Activated naive CD8-positive, alpha-beta T cell treated with anti-CD3 and anti-CD28 coated beads, Interleukin-2, amount 50 U/mL, for 16 hours (primary cell): ENCODE data around the gene HDDC3.
"Not testable (repeated sequence)": the region's sequence is repeated elsewhere in the genome, so short reads cannot be mapped to it uniquely, and the experiment has no call there.

Source experiments
- DNase-seq: peaks from one replicate; pipeline ENCODE4 v3.0.0-alpha.2; 2020; ENCODE audit warnings: low read depth, low spot score

The HDDC3 gene

DNA sequence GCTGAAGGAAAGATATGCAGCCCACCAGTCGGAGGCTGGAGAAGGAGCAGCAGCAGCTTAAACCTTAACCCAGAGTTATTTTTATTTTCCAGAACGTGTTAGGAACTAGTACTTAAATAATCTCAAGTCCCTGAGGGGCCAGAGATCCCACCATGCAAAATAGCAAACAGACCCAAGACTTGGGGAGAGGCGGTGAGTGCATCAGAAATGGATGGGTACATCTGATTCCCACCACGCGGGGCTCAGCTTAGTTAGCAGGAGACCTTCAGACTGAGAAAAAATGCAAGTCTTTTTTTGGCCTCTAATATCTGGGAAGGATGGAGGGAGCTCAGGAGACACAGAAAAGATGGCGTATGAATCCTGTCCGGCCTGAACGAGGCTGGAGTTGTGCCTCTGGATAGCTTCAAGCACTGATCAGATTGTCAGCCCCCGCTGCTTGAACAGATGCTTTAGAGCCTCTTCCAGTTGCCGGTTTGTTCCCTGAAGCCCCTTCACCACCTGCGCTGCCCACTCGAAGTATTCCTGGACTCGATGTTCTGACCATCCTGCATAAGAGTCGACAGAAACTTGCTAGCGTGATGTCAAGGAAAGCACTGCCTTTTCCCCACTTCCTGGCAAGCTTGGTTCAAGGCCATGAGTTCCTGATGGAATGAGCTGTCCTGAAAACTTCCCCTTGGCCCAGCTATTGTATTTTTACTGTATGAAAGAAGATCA, 1.3 kb downstream of the HDDC3 start:
- no peak for DNase-seq

DNA sequence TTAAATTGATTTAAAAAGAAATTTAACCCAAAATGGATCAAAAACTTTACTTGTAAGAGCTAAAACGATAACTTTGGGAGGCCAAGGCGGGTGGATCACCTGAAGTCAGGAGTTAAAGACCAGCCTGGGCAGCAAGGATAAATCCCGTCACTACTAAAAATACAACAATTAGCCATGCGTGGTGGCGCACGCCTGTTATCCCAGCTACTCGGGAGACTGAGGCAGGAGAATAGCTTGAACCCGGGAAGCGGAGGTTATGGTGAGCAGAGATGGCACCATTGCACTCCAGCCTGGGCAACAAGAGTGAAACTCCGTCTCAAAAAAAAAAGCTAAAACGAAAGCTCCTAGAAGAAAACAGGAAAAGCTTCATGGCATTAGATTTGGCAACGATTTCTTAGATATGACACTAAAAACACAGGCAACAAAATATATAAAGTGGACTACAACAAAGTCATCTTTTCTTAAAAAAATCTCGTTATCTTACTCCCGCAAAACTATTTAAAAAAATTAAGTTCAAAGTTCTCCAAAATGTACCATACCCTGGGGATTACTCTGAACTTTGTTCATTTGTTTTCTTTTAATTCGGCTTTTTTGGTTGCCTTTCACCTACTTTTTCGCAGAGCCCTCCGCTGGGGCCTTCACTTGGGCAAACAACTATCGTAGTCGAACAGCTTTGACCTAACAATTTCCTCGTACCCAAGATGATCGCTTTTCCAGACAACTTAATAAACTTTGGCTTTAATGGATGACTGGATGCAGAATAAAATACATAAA, 2.9 kb downstream of the HDDC3 start:
- DNase-seq, result no peak

DNA sequence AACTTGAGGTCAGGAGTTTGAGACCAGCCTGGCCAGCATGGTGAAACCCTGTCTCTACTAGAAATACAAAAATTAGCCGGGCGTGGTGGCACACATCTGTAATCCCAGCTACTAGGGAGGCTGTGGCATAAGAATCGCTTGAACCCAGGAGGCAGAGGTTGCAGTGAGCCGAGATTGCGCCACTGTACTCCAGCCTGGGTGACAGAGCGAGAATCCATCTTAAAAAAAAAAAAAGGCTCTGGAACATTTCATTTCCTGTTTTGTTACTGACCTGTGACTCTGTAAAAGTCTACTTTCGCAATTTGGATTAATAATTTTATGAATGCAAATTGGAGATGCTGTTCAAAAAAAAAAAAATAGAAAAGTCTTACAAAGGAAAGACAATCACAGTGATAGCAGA, 4.2 kb downstream of the HDDC3 start:
- not testable (repeated sequence) for DNase-seq

DNA sequence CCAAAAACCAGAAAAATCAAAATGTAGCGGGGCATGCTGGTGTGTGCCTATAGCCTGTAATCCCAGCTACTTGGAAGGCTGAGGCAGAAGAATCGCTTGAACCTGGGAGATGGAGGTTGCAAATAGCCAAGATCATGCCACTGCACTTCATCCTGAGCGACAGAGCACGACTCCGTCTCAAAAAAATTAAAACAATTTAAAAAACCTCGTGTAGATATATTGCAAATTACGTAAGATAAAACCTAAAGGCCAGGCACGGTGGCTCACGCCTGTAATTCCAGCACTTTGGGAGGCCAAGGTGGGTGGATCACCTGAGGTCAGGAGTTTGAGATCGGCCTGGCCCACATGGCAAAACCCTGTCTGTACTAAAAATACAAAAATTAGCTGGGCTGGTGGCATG, 5.6 kb downstream of the HDDC3 start:
- not testable (repeated sequence) for DNase-seq

DNA sequence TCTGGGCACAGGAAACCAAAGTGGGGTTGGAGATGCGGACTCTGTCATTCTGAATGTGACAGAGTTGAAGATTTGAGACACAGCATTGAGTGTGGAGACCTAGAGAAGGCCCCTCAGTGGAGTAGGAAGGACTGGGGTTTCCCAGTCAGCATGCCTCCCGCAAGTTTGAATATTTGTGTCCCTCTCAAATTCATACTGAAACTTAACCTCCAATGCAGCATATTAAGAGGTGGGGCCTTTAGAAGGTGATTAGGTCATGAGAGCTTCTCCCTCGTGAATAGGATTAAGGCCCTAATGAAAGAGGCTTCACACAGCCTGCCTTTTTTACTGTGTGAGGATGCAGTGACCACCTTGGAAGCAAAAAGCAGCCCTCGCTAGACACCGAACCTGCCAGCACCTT, 8.0 kb downstream of the HDDC3 start:
- no peak for DNase-seq

DNA sequence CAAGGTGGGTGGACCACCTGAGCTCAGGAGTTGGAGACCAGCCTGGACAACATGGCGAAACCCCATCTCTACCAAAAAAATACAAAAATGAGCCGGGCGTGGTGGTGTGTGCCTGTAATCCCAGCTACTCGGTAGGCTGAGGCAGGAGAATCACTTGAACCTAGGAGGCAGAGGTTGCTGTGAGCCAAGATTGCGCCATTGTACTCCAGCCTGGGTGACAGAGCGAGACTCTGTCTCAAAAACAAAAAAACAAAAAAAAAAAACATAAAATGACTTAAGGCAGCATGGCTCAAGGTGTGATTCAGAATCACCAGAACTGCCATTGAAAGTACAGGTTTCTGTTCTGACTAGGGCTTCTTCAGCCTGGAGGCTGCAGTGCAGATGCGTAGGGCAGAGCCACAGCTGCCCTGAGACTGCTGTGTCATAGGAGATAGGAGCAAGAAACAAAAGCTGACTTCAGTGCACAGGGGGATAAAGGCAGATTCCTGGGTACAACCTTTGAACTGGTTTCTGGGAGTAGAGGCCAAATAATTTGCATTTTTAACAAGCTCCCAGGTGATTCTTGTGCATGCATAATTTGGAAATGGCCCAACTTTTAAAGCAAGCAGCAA, 9.5 kb downstream of the HDDC3 start:
- DNase-seq, result not testable (repeated sequence)

DNA sequence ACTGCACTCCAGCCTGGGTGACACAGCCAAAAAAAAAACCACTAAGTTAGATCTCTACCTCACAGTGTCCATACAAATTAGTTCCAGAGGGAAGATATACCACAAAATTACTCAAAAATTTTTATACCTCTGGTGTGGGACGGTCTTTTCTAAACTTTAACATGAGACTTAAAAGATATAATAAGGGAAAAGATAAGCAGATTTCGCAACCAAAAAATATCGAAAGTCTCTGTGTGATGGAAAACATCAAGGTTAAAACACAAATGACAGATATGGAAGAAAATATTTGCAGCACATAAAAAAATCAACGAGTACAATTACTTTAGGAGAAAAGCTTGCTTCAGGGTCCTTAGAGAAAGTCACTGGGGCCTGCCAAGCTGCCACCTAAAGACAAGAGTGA, 10.5 kb downstream of the HDDC3 start:
- no peak for DNase-seq

DNA sequence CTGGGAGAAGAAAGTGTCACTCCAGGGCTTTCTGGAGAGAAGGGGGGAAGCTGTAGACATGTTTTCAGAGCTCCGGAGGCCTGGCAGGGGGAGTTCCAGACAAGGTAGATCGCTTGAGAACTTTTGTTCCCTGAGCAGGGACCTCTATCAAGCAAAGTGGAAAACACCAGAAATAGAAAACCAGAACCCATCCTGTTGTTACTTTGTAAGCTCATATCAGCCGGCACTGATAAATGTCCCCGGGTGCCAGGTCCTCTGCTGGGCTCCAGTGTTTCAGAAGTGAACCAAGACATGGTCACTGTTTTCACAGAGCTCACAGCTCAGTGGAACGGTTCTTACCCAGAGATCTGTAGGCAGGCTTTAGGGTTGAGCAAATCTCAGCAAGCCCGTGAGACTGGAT, 13.5 kb downstream of the HDDC3 start:
- DNase-seq, result no peak

DNA sequence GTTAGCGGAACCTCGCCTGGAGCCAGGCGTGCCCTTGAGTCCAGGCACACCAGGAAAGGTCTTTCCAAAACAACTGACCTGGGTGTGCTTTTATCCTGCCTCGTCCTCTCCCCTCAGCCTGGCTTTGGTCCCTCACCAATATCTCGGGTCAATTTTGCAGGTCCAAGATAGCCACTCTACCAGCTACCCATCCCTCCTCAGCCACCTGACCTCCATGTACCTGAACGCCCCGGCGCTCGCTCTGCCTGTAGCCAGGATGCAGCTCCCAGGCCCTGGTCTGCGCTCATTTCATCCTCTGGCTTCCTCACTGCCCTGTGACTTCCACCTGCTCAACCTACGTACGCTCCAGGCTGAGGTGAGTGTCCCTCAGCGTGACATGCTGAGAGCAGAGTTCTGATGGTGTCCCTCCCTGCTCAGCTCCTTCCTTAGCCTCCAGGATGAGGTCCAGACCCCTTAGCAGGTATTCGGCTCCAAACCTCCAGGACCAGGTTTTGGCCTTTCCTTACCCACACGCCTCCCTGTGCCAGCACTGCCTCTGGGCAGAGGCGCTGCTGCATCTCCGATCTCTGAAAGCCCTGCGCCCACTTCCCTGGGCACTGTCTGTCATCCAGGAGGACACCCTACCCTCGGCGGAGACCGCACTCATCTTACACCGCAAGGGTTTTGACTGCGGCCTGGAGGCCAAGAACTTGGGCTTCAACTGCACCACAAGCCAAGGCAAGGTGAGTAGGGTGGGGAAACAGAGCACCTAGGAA, 14.1 kb downstream of the HDDC3 start:
- DNase-seq, result no peak

DNA sequence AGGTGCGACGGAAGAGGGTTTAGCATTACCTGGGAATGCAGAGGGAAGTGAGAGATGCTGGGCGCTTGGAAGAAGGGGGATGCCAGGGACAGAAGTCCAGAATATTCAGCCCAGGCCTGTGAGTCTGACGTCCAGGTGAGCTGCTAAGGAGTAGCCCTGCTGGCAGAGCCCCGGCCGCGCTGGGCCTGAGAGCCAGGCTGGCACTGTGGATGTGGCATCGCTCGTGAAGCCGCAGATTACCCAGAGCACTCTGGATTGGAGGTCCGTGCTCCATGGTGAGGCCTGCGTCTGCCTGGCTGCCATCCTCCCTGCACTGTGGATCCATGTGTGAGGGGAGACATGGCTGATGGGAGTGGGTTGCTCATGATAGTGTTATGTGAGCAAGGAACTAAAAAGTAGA, 14.8 kb downstream of the HDDC3 start:
- no peak for DNase-seq

DNA sequence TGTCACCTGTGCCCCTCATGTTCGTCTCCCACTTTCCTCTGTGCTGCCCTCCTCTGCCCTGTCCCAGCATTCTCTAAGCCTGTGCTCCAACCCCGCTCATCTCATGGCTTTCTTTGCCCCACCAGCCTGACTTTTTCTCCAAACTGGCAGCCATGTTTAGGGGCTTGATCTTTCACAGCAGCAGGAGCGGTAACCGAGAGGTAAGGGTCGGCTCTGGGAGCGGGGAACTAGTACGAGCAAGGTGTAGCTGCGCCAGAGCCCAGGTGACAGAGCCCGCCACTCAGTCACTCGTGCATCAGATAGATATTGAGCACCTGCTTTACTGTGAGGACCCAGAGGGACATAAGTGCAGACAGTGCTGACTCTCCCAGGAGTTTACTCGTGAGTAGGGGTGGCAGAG, 15.9 kb downstream of the HDDC3 start:
- DNase-seq, result no peak

DNA sequence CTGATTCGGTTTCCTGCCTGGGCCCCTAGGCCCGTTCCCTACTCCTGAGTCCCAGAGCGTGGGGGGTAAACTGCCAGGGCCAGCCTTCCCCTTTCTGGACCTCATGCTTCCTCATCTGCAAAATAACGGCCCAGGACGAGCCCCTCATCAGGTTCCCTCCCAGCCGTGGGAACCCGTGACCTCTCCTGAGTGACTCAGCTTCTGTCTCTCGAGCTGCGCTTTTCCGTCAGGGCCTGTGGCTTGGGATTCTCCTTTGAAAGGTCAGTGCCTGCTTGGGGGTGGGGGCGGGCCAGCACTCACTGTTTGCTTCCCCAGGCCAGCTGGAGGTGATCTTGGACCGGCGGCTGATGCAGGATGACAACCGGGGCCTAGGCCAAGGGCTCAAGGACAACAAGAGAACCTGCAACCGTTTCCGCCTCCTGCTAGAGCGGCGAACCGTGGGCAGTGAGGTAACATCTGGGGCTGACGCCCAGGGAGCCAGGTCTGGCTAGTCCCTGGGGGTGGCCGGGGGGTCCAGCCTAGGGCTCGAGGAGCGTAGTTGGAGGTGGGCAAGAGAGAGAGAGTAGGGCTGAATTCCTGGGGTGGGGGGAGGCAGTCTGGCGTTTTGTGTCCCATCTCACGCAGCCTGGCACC, 16.4 kb downstream of the HDDC3 start:
- no peak for DNase-seq

DNA sequence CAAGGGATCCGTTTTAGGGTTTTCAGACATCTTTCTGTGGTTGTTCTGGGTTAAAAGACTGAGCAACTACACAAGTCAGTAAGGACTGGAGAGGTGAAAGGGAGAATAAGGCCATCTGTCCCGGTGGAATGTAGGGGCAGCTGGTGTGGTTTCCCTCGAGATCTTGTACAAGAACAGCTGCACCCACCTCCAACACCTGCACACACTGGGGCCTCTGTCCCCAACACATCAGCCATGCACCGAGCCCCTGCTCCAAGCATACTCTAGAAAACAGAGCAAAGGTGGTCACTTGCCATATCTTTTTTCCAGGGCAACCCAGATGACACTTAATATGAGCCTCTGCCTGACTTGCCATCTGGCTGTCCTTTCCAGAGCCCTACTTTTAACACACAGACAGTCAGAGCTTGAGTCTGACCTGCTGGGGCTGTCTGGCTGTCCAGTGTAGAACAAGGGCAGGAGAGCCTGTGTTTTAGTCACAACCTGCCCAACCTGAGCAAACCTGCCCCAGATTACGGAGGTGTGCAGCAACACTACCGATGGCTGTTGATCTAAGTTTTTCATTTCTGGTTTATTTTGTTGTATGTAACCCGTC, 17.0 kb downstream of the HDDC3 start:
- DNase-seq, result no peak

DNA sequence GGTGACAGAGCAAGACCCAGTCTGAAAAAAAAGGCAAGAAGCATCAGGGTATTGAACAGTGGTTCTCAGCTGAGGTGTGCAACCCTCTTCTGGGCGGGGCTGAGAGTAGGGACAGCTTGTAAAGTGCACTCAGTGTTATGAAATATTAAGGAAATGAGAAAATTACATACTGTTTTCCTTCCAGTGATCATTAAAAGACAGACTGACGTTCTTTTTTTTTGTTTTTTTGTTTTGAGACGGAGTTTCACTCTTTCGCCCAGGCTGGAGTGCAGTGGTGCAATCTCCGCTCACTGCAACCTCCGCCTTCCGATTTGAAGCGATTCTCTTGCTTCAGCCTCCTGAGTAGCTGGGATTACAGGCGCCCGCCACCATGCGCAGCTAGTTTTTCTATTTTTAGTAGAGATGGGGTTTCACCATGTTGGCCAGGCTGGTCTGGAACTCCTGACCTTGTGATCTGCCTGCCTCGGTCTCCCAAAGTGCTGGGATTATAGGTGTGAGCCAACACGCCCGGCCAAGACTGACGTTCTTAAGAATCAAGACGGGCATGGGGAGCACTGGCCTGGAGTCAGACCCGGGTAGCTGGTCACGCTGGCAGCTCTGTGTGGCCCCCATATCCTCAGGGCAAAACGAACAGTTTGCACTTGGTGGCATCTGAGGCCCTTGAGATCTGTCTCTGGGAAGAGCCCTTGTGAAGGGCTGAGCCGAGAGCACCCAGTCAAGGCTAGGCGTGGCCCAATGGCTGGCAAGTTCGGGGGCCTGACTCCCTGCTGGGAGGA, 17.9 kb downstream of the HDDC3 start:
- DNase-seq, result no peak

DNA sequence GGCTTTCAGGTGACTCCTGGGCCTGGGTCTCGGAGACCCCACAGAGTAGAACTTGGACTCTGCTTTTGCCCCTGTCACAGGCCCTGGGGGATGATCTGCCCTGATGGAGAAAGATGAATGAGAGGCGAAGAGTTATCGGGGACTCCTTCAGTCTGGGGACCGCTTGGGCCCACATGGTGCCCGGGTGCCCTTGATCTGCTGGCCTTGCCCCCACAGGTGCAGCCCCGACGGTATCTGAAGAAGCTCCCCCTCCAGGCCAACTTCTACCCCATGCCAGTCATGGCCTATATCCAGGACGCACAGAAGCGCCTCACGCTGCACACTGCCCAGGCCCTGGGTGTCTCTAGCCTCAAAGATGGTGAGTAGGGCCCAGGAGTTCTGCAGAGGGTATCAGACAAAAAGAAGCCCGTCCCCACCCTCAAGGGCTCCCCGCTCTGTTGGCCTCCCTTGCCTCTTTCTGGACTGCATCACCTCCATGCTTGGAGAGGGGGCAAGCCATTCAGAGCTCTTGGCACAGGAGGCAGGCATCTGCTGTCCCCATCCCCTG, 18.9 kb downstream of the HDDC3 start:
- DNase-seq, result no peak

DNA sequence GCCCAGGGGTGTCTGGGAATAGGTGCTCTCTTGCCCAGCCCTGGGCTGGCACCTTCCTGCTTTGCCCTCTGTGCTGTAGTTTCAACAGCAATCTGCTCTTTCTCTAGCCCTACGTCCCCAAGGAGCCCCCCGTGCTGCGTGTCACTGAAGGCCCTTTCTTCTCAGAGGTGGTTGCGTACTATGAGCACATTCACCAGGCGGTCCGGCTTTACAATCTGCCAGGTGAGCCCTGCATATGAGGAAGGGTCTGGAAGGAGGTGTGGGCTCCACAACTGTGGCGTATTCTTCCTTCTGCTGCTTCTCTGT, 19.6 kb downstream of the HDDC3 start:
- no peak for DNase-seq

DNA sequence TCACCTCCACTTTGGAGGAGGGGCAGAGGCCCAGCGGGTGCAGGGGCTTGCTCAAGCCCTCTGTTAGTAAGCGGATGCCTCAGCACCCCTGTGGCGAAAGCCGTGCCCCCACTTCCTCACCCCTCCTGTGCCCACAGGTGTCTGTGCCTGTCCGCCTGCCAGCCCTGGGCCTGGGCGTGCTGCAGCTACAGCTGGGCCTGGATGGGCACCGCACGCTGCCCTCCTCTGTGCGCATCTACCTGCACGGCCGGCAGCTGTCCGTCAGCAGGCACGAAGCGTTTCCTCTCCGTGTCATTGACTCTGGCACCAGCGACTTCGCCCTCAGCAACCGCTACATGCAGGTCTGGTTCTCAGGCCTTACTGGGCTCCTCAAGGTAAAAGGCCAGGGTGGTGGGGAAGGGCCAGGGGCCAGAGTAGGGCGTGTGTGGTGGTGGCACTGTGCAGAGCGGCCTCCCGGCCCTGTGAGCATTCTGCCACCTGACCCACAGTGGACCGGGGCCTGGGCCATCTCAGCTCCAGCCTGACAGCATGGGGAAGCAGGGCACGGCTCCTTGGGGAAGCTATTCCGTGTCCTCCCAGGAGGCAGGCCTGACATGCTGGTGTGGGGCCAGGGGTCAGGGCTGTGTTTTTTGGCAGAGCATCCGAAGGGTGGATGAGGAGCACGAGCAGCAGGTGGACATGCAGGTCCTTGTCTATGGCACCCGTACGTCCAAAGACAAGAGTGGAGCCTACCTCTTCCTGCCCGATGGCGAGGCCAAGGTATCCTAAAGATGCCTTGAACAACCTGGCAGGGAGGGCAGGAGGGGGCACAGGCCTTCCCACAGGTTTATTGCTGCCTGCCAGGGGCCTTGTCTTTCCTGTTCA, 20.2 kb downstream of the HDDC3 start:
- DNase-seq, result no peak

DNA sequence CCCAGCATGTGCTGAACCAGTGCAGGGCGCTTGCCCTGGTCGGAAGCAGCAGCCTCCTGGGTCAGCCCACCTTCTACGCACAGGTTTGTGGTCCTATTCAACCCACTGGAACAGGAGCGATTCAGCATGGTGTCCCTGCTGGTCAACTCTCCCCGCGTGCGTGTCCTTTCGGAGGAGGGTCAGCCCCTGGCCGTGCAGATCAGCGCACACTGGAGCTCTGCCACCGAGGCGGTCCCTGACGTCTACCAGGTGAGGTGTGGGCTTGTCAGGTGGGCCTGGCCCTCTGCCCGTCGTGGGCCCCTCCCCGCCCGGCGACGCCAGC, 21.1 kb downstream of the HDDC3 start:
- DNase-seq, result no peak

DNA sequence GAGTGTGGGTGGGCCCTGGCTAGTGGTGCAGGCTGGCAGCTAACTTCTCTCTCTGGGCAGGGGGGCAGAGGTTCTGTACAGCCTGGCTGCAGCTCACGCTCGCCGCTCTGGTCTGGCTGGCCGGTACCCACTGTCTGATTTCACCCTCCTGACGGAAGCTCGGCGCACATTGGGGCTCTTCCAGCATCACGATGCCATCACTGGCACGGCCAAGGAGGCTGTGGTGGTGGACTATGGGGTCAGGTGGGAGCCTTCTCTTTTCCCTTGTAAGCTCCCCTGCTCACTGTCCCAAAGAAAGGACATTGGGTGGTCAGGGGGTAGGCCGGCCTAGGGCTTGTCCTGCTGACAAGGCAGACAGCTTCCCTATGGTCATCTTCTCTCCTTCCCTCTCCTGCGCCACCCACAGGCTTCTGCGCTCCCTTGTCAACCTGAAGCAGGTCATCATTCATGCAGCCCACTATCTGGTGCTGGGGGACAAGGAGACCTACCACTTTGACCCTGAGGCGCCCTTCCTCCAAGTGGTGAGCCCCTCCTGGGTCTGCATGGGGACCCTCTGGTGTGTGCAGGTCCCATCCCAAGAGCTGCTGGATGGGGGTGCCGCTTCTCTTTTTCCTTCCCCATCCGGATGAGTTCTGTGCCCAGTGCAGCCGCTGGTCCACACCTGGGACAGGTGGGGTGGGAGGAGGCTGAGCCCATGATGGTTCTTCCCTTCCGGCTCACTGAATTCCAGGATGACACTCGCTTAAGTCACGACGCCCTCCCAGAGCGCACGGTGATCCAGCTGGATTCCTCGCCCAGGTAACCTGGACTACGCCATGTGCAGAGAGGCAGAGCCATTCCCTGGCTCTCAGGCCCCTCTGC, 21.7 kb downstream of the HDDC3 start:
- no peak for DNase-seq
